GM18502 (cell line): Measurements from ENCODE around the gene OR10A3.
"Not testable (repeated sequence)": the region's sequence is repeated elsewhere in the genome, so short reads cannot be mapped to it uniquely, and the experiment has no call there.

ENCODE experiments used
- ATAC-seq: cut with Tn5 transposase; IDR thresholded peaks from one replicate; pipeline ENCODE4 v1.9.1; 2021; ENCODE audit warnings: mild to moderate bottlenecking; ENCODE audit not compliant: unreplicated experiment, poor library complexity

Gene OR10A3, protein sequence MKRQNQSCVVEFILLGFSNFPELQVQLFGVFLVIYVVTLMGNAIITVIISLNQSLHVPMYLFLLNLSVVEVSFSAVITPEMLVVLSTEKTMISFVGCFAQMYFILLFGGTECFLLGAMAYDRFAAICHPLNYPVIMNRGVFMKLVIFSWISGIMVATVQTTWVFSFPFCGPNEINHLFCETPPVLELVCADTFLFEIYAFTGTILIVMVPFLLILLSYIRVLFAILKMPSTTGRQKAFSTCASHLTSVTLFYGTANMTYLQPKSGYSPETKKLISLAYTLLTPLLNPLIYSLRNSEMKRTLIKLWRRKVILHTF

DNA sequence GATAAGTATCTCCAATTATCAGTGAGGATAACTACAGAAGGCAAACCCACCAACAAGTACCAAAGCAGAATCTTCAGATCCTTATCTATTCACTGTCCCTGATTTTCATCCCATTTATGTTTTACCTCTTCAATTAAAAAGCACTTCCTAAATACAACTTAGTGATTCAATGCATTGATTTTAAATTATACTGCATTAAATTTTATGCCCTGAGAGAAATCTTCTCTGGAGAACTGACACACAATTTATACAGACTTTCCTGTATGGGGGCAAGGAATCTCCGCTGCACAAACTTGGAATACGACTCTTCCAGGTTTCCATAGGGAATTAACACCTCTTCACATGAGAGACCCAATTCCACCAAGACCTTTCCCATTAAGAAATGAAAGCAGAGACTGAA, at the start of gene OR10A3:
Gene OR10A3 (minus strand): TSS at position 101 of the 400 bp plus-strand sequence. CDS start 2,188 bp downstream, outside the sequence.
- ATAC-seq, result no peak

DNA sequence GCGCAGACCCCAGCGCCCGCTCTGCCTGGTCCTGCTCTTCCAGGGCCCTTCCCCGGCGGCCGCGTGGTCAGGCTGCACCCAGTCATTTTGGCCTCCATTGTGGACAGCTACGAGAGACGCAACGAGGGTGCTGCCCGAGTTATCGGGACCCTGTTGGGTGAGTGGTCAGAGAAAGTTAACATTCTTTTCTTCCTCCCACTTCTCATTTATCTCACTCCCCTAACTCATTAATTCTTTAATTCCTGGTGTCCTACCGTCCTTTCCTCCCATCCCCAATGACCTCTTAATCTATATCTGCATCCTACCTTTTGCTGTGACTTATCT, 46.0 kb upstream of the OR10A3 start:
- not testable (repeated sequence) for ATAC-seq

DNA sequence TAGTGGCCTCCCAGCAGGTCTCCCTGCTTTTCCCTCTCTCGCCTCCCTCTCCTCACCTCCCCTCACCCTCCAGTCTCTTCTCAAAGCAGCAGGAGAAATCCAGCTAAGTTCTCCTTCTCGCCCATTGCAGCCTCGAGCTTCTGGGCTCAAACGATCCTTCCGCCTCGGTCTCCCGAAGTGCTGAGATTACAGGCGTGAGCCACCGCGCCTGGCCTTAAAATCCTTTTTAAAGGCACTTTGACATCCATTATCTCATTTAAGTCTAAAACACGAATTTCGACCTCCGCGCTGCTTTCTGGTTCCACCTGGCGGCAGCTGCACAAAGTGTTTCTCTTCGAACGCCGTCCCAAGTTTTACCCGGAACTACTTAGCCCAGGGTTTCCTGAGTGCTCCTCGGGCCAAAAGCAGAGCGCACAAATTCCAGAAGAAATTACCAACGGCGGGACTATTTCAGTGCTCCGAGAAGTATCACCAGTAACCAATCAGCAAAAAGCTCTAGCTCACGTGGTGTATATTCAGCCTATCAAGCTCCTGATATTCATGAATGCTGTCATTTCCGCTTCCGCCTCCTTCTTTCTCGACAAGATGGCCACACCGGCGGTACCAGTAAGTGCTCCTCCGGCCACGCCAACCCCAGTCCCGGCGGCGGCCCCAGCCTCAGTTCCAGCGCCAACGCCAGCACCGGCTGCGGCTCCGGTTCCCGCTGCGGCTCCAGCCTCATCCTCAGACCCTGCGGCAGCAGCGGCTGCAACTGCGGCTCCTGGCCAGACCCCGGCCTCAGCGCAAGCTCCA, 45.5 kb upstream of the OR10A3 start, which contains the start of gene EIF3F:
Gene EIF3F (plus strand): TSS at position 570 of the 792 bp plus-strand sequence. CDS start 16 bp downstream, at position 586.
- ATAC-seq, result peak; percentile 97

DNA sequence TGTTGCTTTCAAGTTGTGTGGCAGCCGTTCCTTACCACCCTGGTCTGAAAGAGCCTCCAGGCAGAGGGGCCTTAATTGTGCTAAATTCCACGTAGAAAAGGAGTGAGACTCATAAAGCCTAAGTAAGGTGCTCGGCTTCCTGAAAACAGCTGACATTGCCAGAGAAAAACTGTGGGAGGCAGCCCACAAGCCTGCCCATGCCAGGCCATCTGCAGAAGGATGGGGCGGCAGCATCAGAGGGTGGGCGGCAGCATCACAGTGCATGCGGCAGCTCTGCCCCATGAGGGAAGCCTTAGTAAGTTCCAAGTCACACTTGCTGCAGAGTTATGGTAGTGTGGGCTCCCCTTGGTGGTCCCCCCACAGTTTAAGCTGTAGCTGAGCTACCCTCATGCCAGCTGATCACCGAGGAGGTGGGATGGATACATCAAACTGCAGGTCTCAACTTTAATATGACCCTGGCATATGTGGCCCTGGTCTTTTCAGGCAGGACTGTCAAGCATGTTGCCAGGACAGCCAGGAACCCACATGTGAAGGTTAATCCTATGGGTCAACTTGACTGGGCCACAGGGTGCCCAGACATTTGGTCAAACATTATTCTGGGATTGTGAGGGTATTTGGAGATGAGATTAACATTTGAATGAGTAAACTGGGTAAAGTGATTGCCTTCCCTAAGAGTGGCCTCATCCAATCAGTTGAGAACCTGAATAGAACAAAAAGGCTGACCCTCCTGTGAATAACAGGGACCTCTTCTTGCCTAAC, 42.5 kb upstream of the OR10A3 start:
- ATAC-seq, result no peak

DNA sequence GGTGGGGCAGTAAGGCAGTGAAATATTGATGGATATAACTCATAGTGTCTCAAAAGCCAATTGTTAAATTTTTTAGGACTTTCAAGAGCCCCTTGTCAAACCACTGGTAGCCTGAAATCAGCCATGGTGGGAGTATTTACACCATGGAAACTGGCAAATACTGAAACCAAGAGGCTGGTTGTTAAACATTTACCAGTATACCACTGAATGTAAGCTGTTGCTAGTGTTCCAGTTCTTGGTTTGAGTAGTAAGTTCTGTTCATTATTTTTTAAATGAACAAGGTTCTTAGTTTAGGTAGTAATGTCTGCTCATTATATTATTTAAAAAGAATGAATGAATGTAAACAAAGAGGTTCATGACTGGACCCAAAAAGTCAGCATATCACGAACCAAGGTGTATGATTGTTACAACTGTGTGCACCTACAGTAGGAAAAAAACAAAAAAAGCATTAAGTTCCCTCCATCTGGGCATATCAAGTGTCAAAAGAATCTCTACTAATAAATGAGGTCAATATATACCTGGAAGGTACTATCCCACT, 41.1 kb upstream of the OR10A3 start:
- no peak for ATAC-seq

DNA sequence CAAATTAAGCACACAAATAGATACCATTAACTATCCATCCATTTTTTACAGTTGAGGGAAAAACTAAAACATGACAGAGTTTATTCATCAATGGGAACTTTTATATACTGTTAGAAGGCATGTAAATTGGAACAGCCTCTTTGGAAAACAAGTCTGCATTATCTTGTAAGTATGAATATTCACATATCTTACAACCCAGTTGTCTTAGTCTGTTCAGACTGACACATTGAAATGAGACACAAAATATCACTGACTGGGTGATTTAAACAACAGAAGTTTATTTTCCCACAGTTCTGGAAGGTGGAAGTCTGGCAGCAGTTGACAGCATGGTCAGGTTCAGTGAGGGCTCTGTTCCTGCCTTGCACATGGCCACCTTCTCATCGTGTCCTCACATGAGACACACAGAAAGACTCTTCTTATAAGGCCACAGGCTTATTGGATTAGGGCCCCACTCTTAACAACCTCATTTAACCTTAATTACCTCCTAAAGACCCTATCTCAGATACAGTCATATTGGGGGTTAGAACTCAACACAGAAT, 40.2 kb upstream of the OR10A3 start:
- ATAC-seq, result no peak

DNA sequence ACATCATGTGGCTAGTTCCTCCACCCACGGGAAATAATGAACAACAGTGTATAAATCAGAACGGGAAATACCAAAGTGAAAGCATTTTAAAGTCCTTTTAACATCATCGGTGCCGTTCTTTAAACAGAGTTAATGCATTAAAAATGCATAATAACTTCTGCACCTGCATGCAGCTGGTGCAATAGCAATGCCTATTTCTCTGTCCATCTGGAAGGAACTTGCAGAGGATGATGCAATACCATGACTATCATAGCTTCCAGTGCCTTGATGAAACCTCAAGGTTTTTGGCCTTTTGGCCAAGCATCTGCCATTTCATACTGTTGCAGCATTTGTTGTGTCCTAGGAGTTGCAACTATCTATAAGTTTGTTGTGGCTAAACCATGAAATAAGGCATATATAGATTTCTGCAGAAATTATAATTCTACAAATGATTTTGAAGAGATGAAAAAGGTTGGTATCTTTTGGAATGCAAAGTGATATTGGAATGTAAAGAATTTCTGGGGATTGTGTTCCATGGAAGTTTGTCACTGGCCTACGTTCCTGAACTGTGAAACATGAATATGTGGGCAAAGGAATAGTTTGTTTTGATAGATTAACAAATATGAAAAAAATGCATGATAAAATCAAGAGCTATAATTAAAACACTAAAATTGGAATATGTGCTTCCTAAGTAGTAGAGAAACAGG, 35.9 kb upstream of the OR10A3 start:
- ATAC-seq, result no peak

DNA sequence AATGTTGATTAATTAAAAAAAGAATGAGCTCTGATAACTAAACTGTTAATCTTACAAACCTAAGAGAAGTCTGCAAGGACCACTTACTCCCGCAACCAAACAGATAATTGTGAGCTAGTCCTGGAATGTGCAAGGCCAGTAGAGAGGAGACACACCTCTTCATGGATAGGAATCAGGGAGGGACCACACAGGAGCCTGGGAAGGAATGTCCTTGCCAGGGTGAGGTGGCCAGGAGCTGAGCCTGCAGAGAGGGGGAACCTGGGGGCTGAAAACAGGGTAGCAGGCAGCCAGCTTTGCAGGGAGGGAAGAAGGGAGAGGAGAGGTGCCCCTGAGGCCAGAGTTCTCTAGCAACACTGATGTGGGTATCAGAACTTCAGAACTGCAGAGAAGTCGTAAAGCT, 33.2 kb upstream of the OR10A3 start:
- ATAC-seq, result no peak

DNA sequence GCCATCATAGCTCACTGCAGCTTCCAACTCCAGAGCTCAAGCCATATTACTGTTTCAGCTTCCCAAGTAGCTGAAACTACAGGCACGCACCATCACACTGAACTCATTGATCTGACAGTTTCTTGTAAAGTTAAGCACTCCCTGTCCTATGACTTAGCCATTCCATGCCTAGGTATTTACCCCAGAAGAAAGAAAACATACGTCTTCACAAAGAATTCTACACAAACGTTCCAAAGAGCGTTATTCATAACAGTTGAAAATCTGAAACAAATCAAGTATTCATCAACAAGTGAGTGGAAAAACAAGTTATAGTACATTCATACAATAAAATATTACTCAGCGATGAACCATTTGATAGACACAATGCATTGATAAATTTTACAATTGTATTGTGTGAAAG, 31.5 kb upstream of the OR10A3 start:
- ATAC-seq, result no peak

DNA sequence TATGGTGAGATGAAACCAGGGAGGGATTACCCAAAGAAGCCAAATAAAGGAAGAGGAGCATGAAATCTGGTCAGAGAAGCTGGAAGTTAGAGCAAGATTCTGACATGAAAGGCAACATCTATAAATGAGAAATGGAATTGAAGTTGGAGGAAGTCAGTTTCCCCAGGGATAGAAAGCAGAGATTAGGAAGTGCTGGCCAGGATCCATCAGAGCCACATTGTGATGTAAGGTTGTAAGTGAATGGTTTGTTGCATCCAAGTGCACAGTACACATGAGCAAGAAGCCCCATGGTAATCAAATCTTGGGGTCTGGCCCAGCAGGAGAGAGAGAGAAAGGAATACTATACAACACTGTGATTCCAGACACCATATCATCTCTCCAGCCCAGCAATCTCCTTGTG, 30.3 kb upstream of the OR10A3 start:
- no peak for ATAC-seq

DNA sequence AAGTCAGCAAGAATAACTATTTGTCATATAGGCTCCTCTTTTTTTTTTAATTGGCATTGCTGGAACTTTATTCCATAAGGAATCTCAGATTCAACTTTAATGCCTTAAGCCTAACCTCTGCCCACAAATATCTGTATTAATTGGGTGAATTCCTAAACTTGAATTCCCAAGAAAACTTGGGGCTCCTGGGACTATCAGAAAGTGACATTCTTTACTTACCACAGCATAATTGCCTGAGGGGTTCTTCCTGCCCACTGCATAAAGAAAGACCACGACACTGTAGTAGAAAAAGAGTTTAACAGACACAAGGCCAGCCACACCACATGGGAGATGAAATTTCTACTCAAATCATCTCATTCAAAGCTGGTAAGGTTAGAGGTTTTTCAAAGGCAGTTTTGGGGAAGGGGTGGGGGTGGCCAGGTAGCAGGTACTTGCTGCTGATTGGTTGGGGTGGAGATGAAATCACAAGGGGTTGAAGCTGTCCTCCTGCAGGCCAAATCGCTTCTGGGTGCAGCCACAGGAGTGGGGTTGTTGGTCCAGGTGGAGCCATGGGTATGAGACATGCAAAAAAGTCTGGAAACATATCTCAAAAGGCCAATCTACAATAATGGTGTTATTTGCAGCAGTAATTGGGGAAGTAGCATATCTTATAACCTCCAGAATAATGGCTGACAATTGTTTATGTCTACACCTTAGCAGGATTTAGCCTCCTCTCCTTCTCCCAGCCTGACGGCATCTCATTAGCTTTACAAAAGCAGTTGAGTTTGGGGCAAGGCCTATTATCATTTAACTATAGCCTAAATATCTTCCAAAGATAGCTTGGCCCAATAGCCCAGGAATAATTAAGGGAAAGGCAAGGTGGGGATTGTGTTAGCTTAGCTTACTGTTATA, 28.5 kb upstream of the OR10A3 start:
- ATAC-seq, result no peak

DNA sequence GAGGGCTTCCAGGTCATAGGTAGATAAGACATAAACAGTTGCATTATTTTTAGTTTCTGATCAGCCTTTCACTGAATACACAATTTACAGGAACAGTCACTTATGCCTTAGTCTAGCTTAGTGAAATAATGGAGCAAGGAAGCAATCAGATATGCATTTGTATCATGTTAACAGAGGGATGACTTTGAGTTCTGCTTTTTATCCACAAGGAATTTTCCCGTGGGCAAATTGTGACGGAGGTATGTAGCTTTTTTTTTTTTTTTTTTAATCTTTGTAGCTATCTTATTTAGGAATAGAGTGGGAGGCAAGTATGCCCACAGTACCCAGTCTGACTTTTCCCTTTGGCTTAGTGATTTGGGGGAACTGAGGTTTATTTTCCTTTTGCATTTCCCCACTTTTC, 27.2 kb upstream of the OR10A3 start:
- no peak for ATAC-seq

DNA sequence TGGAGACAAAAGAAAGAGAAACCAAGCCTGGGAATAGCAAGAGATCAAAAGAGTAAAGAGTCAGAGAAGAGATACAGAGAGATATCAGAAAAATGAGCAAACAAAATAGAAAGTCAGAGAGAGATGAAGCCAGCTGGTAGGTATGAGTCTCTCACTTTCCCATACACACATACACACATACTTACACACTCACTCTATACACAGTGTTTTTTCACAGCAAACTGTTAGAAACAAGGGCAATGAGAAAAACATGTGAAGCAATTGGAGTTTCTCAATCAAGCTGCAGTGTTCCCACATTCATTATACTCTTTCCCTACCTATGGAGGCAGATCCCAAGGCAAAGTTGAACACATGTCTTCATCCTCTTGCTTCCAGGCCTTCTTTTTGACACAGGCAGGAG, 26.3 kb upstream of the OR10A3 start:
- no peak for ATAC-seq

DNA sequence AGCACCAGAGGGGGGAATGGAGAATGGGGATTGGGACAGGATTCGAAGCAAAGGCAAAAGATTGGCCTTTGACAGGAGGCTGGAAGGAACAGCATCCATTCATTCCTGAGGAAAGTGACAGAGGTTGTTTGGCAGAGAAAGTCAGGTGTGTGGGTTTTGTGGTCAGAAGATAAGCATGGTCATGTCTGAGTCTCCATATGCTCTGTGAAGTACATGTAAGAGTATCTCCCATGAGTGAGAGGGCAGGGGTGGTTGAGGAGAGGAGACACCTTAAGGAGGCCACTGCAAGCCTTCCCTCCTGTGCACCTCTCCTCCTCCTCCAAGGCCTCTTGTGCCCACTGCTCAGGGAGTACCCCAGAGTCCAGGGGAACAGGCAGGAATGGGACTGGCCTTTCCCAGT, 25.6 kb upstream of the OR10A3 start:
- ATAC-seq, result no peak

DNA sequence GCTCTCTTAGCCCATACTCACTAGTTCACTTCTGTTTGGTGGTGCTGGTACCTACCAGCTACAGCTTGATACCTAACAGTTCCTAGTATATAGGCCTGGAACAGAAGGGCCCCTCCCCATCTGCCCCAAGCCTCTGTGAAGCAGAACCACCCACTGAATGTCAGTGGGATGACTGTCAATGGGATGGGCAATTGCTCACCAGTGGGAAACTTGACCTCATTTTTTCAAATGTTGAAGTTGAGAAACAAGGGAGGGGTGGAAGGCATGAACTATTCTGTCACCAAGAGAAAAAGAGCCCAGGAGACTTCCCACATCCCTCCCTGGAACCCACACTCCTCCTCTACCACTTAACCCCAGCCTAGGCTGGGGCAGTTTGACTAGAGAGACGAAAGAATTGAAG, 23.9 kb upstream of the OR10A3 start, which contains the start of gene NLRP10:
Gene NLRP10 (minus strand): TSS at position 62 of the 400 bp plus-strand sequence. CDS start 1,952 bp downstream, outside the sequence.
- ATAC-seq, result no peak

DNA sequence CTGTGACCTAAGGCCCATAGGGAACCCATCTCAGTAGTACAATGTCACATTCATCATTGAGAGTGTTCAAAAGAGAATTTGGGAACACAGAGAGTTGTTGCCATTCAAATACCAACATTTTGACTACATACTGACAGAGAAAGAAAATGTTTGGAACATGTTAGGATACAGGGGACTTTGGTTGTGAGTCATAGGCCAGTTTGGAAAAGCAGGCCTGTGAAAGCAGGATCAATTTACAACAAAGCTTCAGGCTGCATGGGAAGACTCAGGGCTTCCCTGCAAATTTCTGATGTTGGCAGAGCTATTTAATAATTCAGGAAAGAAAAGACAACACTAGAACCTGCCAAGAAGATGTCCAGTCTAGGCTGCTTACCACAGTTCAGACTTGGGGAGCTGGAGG, 23.4 kb upstream of the OR10A3 start:
- ATAC-seq, result no peak

DNA sequence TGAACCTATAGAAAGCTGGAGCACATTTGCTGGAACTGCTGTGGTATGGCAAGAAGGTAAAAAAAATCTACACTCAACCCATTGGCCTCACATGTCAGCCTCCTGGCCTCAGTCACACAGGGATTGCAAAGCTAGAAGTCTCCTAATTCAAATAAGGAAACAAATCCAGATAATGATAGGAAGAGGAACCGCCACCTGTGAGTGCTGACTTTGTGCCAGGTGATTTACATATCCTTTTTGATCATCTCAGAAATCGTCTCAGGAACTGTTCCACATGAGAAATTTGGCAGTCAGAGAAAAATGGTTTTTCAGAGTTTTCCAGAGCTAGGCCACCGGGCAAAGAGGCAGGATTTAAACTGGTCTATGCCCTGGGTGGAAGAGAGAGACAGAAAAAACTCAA, 22.8 kb upstream of the OR10A3 start:
- ATAC-seq, result no peak

DNA sequence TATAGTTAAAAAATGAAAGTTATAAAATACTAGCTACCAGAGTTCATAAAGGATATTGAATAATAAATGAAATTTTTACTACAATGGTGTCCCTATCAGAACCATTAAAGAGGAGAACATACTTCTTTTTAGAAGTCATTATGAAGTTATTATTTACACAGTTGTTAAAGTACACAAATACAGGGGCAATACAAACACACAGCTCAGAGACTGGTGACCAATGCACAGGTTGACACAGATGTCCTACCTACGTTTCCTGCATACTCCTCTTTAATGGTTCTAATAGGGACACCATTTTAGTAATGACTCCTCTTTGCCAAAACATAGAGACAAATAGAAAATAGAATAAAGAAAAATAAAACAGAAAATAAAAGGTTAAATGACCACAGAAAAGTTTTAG, 13.7 kb upstream of the OR10A3 start:
- no peak for ATAC-seq

DNA sequence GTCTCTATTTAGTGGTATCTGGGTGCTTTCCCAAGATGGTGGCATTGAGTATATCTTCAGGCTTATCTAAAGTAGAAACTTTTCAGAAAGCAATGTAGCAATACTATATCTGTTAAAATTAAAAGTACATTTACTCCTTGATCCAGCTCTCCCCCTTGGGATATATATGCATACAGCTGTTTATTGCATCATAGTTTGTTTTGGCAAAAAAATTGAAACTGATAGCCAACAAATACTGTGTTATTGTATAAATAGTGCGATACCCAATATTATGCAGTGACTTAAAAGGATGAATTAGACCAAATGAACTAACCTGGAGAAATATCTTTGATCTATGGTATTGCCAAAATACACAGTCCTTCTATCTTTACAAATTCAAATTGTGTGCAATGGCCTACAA, 8.4 kb upstream of the OR10A3 start:
- no peak for ATAC-seq
